ENCODE results near the gene ACR.
"Not testable (repeated sequence)": the region's sequence is repeated elsewhere in the genome, so short reads cannot be mapped to it uniquely, and the experiment has no call there.

The ACR gene

DNA sequence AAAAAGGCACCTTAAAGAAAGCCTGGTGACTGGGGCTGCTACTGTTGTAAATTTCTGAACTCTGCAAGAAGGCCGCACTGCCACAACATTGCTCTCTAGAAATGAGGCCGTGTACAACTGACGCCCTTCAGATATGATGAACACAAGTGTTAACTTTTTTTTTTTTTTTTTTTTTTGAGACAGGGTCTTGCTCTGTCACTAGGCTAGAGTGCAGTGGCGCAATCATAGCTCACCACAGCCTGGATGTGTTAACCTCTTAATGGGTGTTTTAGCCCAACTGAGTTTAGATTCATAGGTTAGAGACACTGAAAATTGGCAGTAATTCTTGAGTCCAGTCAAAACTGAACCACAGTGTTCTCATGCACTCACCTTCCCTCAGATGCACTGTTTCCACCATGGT, 42.2 kb downstream of the ACR start:
- not testable (repeated sequence) for DNase-seq (ENCODE audit: low read depth)

DNA sequence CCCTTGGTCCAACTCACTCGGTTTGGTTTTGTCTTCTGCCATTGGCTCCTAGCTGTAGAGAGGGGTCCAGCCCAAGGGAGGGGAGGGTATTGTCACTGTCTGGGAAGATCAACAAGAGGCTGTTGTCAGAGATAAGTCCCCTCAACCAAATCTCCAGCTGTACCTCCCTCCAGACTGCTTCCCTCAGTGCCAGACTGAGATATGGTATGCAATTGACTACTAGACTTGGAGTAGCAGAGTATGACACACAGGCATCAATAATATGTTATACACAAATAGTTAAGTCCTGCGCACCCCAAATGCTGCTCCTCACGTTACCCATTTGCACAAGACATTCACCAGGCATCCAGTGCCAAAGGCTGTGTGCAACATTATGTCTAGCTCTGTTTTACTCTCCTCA, 44.2 kb downstream of the ACR start:
- not testable (repeated sequence) for DNase-seq (ENCODE audit: low read depth)

DNA sequence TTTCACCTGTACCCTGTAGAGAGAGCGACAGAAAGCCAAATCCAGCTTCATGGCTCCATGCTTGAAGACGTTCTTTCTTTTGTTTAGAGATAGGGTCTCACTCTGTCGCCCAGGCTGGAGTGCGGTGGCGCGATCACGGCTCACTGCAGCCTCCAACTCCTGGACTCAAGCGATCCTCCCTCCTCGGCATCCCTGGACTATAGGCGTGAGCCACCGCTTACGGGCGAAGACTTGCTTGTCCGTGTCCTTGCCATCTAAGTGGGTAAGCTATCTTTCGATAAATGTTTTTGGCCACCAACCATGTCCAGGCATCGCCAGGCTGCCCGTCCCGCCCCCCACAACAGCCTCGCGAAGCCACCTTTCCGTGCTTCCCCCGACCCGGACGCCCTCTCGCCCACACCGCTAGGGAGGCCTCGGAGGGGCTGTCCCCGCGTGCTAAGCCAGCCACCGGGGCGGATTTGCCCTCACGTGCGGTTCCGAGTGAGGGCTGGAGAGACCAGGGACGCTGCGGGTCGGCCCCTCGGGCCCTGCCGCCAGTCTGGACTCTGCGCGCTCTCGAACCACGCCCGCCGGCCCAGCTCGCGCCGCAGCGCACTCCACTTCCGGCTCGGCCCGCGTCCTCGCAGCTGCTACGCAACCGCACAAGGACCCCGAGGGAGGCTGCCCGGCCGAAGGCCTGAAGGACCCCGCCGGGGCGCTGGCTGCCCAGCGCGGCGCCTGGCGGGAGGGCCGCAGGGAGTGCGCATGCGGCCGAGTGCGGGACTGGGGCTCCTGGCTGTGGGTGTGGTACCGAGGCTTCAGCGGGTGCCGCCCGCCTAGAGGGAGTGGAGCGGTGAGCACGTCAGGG, 45.3 kb downstream of the ACR start, which contains the start of gene RABL2B:
RABL2B (minus strand) TSS at position 604 of the 847 bp plus-strand sequence. CDS start 1,342 bp downstream, outside the sequence.
- peak; percentile 23 for DNase-seq (ENCODE audit: low read depth)

DNA sequence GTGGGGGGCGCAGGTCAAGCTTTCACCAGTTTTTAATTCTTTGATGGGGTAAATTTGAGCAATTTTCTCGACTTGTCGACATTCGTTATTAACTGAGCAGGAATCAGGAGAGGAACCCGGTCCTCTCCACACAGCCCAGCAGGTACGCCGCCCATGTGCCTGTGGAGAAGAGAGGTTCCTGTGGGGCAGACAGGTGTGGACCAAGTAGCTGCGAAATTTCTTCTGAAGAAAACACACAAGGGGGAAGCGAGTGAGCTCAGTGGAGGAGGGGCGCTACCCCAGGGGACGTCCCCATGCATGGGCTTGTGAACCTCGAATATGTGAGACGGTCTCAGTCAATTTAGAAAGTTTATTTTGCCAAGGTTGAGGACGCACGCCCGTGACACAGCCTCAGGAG, 45.9 kb downstream of the ACR start:
- not testable (repeated sequence) for DNase-seq (ENCODE audit: low read depth)

DNA sequence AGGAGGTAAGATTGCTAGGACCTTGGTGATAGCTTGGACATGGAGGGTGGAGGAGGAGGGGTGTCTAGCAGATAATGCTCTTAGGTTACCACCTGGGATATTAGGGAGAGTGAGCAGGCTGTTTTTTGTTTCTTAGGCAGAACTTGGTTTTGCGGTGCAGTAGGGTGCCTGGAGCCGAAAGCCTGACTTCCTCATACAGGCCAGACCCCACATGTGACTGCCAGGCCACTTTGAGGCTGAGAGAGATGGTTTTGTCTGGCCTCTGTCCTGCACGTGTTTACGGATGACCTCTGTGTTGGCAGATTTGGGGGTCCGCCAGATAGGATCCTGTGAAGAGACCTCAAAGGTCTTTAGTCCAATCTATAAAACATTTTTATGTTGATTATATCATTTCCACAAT, 47.3 kb downstream of the ACR start:
- DNase-seq (ENCODE audit: low read depth) = not testable (repeated sequence)

DNA sequence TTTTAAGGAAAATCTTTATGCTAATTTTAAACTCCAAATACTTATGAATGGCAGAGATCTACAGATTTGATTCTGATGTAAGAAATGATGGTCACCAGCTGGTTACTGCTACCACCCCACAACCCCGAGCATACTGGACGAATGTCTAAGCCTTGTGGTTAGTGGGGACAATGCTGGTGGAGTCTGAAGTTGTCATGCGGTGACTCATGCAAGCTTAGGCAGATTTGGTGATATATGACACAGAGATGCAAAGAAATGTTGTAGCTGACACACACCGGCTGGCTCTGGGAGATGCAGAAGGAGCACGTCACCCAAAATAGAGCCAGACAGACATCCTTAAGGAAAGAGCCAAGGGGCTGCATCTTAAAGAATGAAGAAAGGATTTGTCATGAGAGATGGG, 48.9 kb downstream of the ACR start:
- not testable (repeated sequence) for DNase-seq (ENCODE audit: low read depth)
